K562 (cell line): Measurements from ENCODE around the gene TMEM187. TPM values are rescaled to one million over a fixed set of nuclear protein-coding genes. Genes with fewer than 3 reads are reported as not detected.

Source experiments
- ATAC-seq: fragments of 200-7000 bp; cut with Tn5 transposase; 3 replicates; pipeline ENCODE4 v1.9.1; 2020; ENCODE audit warnings: moderate library complexity
- BruUV-seq: library from RNA; stranded (reverse); fragments of 400-500 nt; replicated peaks from 2 replicates; lab custom pipeline; 2021; lab: Mats Ljungman, UMichigan
- CTCF ChIA-PET: fragments of 300-600 bp; formaldehyde crosslinking; extraction: SDS; loops from one replicate; lab custom pipeline; 2021; ENCODE audit warnings: low intra/inter-chr PET ratio; lab: Yijun Ruan, JAX
- POLR2A ChIA-PET: fragments of 300-600, 350-650 bp; sonication (Branson Sonifier 250); formaldehyde crosslinking; extraction: SDS; loops from one replicate; lab custom pipeline; 2021; ENCODE audit warnings: antibody characterized with exemption, inconsistent platforms; lab: Yijun Ruan, JAX
- DNase-seq, 4 experiments: peaks; one replicate each; pipeline versions ENCODE4 v3.0.0 to v3.0.0-alpha.2; 2011 to 2018; ENCODE audit warnings: low spot score in 3 of 4, mixed read lengths in 3 of 4; ENCODE audit errors: extremely low read depth in 1 of 4
- FAIRE-seq: peaks from 2 replicates; lab custom pipeline; 2011; peaks lifted over from hg19 to GRCh38; lab: Jason Lieb, UNC
- H2AFZ ChIP-seq: 2 replicates; pipeline ENCODE4 v1.6.0; 2011; ENCODE audit warnings: low read depth, low read length, control low read depth, inconsistent platforms
- H3K27ac ChIP-seq: fragments of 200-600 bp; 3 replicates; pipeline ENCODE4 v1.8.0; 2011; ENCODE audit warnings: low read depth, mild to moderate bottlenecking, control low read depth, inconsistent platforms, low read length, moderate library complexity, mixed read lengths; ENCODE audit errors: extremely low read depth
- H3K27me3 ChIP-seq, 2 experiments: fragments of 300-600 bp in 1 of 2; 2 replicates in 1 of 2; 3 replicates in 1 of 2; pipeline versions ENCODE4 v1.6.0 to v1.8.0; 2011; ENCODE audit warnings: inconsistent platforms in 2 of 2, low read length in 2 of 2, mild to moderate bottlenecking in 1 of 2, mixed read lengths in 1 of 2, moderate library complexity in 1 of 2; ENCODE audit not compliant: control insufficient read depth in 2 of 2, insufficient read depth in 2 of 2
- H3K36me3 ChIP-seq: fragments of 300-600 bp; 3 replicates; pipeline ENCODE4 v1.8.0; 2011; ENCODE audit warnings: mild to moderate bottlenecking, low read length, inconsistent platforms; ENCODE audit not compliant: control insufficient read depth, insufficient read depth
- H3K4me1 ChIP-seq, 2 experiments: fragments of 200-600 bp in 1 of 2; replicated peaks in 1 of 2; 2 replicates in 1 of 2; 3 replicates in 1 of 2; pipeline versions ENCODE4 v1.5.1 to v1.8.0; 2011; ENCODE audit warnings: inconsistent platforms in 2 of 2, low read length in 2 of 2, mild to moderate bottlenecking in 1 of 2, mixed read lengths in 1 of 2, moderate library complexity in 1 of 2; ENCODE audit not compliant: control insufficient read depth in 2 of 2, insufficient read depth in 2 of 2
- H3K4me2 ChIP-seq: 2 replicates; pipeline ENCODE4 v1.6.1; 2011; ENCODE audit warnings: low read length, control low read depth, inconsistent platforms, mixed read lengths; ENCODE audit not compliant: insufficient read depth
- H3K4me3 ChIP-seq: fragments of 200-600 bp; sonication (generic), shearing (Covaris generic); 2 replicates; pipeline ENCODE4 v1.5.1; 2016; ENCODE audit warnings: control low read depth, inconsistent platforms
- H3K79me2 ChIP-seq: fragments of 200-600 bp; 3 replicates; pipeline ENCODE4 v1.8.0; 2011; ENCODE audit warnings: low read length, inconsistent platforms; ENCODE audit not compliant: control insufficient read depth, insufficient read depth
- H3K9ac ChIP-seq, 2 experiments: 2 replicates each; pipeline versions ENCODE4 v1.6.0 to v1.6.1; 2011; ENCODE audit warnings: low read depth in 2 of 2, low read length in 2 of 2, control low read depth in 1 of 2, inconsistent platforms in 1 of 2, mild to moderate bottlenecking in 1 of 2, mixed read lengths in 1 of 2; ENCODE audit not compliant: insufficient read depth in 1 of 2
- H3K9me1 ChIP-seq: one replicate; pipeline ENCODE4 v1.6.0; 2011; ENCODE audit warnings: inconsistent platforms, mild to moderate bottlenecking, low read length, moderate library complexity; ENCODE audit not compliant: control insufficient read depth, insufficient read depth
- H3K9me3 ChIP-seq: replicated peaks from 2 replicates; pipeline ENCODE4 v1.5.1; 2011; ENCODE audit warnings: low read depth, low read length, inconsistent platforms; ENCODE audit not compliant: control insufficient read depth, insufficient read depth
- H4K20me1 ChIP-seq: replicated peaks from 2 replicates; pipeline ENCODE4 v1.6.1; 2011; ENCODE audit warnings: low read length, inconsistent platforms, mixed read lengths; ENCODE audit not compliant: control insufficient read depth, insufficient read depth
- MITF ChIP-seq: IDR thresholded peaks from 2 replicates; pipeline ENCODE4 v1.6.1; 2014; ENCODE audit warnings: antibody characterized with exemption
- NONO ChIP-seq, 2 experiments: fragments of 200-400 bp in 1 of 2; fragments of 450-650 bp in 1 of 2; formaldehyde crosslinking in 1 of 2; IDR thresholded peaks; 2 replicates each; pipeline ENCODE4 v1.6.1; 2017; ENCODE audit warnings: low read depth in 2 of 2, mild to moderate bottlenecking in 2 of 2, moderate library complexity in 2 of 2, low read length in 1 of 2
- POLR2G ChIP-seq: fragments of 200-400 bp; formaldehyde crosslinking; IDR thresholded peaks from 2 replicates; pipeline ENCODE4 v1.6.1; 2017; ENCODE audit warnings: low read depth, mild to moderate bottlenecking, antibody characterized with exemption, low read length, moderate library complexity
- RBFOX2 ChIP-seq: fragments of 200-400 bp; formaldehyde crosslinking; IDR thresholded peaks from 2 replicates; pipeline ENCODE4 v1.6.1; 2017; ENCODE audit warnings: low read depth, mild to moderate bottlenecking, low read length, moderate library complexity
- WGBS: fragments of 100-300 bp; shearing (Covaris generic); methylation state at CpG from one replicate; pipeline ENCODE4 v1.1.6; 2016; ENCODE audit warnings: low coverage, mixed read lengths; ENCODE audit not compliant: insufficient coverage; ENCODE audit errors: missing lambda C conversion rate; 5-methylcytosine and 5-hydroxymethylcytosine counted together
- in situ Hi-C: fragments of 300-500 bp; cut with MboI; formaldehyde crosslinking; loops from 4 replicates; pipeline ENCODE4 v1.15.0; 2018; ENCODE audit warnings: inconsistent platforms, mixed read lengths
- intact Hi-C: fragments of 100-400 bp; cut with micrococcal nuclease; formaldehyde crosslinking; loops from 2 replicates; pipeline ENCODE4 v1.14.2; 2022
- polyA plus RNA-seq, 8 experiments: library from polyadenylated mRNA; depleted of rRNA in 4 of 8; stranded (reverse) in 5 of 8; unstranded in 3 of 8; fragments of >200 nt; fragmentation: Nextera tagmentation in 2 of 8; fragmentation: Illumina TruSeq in 1 of 8; extraction: Ambion mirVana in 2 of 8; extraction: Trizol in 1 of 8; gene quantifications; 2 replicates each; pipeline versions ENCODE4 v1.2.1 to v1.2.3, GENCODE V29; 2011 to 2014; ENCODE audit warnings: inconsistent platforms in 1 of 8, missing spikeins in 1 of 8
- total RNA-seq, 7 experiments: library from RNA; depleted of rRNA in 6 of 7; stranded (reverse); fragments of >200 nt in 6 of 7; fragmentation: Illumina TruSeq in 2 of 7; extraction: Trizol in 2 of 7; gene quantifications; 2 replicates each; pipeline versions ENCODE4 v1.2.1 to v1.2.3, GENCODE V29; 2011 to 2021; ENCODE audit warnings: low replicate concordance in 1 of 7

Gene TMEM187
- total and polyA plus RNA-seq, 9 of the 15 experiments (the other 6 are each of a cell fraction or from before 2014, with no cell fraction given) = 0.13 to 6.4 (median 1.6) TPM

DNA sequence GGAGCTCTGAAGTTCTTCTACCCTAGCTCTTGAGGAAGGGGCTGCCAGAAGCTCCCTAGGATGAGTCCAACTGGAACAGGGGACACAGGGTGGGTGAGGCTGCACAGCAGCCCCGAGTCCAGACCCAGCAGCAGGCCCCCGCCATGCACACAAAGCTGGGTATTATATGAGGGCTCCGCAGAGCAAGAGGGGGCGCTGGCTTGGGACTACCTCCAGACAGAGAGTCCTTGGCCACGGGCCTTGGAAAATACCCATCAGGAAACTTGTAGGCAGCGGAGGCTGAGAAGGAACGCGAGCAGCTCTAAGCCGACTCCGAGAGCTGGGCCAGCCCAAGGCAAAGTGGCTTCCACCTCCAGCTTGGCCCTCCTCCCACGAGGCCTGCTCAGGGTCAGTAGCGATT lies 9.0 kb upstream of the TMEM187 start:
- no TSS peak for BruUV-seq
- Histone ChIP-seq H3K4me1 (peaks cover 24 to 35% of the 10 kb centered on the region in 2 experiments), H3K9me1 (peaks cover 5% of the 10 kb centered on the region), H3K9me3 (no peaks in the 10 kb centered on the region), H4K20me1 (peaks cover 40% of the 10 kb centered on the region), H3K36me3 (peaks cover 97% of the 10 kb centered on the region; the same call in 2 of the 3 replicates), H3K4me3 (no peak overlapping the region), H3K4me2 (no peak overlapping the region), H3K79me2 (peaks cover 63% of the 10 kb centered on the region), H3K27me3 (no peaks in the 10 kb centered on the region), H3K9ac (no peak overlapping the region; a peak in 1 of 4 replicates), H3K27ac (no peak overlapping the region), H2AFZ (no peak overlapping the region)
- FAIRE-seq = no peak
- intact Hi-C loops (no loop called here), in situ Hi-C loops (no loop called here)
- no peak for TF ChIP-seq MITF
- peak; percentile 24; the same call in 1 of the 2 replicates for TF ChIP-seq RBFOX2
- peak; percentile 14; the same call in 1 of the 2 replicates for TF ChIP-seq POLR2G
- DNase-seq = no peak
- ATAC-seq = no peak
- ChIA-PET CTCF (no interaction called here), POLR2A (interaction anchor here (0.7 to 1.3 kb wide), 2 partner anchors 14 to 88 kb away, joined by 3 read pairs; no protein-coding TSS in a partner anchor)
- 96% methylated on average over 9 of the region's 12 CpGs for WGBS

DNA sequence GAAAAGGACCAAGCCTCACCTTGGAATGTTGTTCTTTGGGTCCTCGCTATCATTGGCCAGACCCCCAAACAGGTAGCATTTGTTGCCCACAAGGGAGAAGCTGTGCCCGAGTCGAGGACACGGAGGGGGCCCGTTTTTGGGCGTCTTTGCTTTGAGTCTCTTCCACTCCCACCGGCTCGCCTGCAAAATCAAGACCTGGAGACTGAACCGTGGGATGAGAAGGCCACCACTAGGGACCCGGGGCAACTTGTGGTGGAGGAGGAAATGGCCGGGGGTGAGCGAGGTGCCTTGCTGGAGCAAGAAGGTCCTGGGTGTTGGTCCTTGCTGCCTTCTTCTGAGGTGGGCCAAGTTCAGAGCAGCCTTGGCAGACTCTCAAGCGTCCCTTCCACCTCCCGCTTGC lies 8.4 kb upstream of the TMEM187 start:
- POLR2A ChIA-PET = interaction anchor here (0.7 to 1.3 kb wide), 3 partner anchors 8 to 87 kb away, joined by 3 read pairs; no protein-coding TSS in a partner anchor
- TF ChIP-seq POLR2G (0 out of 2 replicates have a peak, but pooled peaks have one; percentile 36), RBFOX2 (peak; percentile 52), NONO (IDR thresholded peaks at IDR 0.05; ENCODE audit: low read depth in 2 of 2, low read length in 1 of 2) (no peak)

More for the DNA sequence above, 8.4 kb upstream of the TMEM187 start:
- FAIRE-seq (no peak), DNase-seq (no peak), ATAC-seq (no peak)
- H4K20me1 ChIP-seq = peaks cover 45% of the 10 kb centered on the region
- H3K4me1 ChIP-seq = peaks cover 27 to 41% of the 10 kb centered on the region in 2 experiments
- H3K9me1 ChIP-seq = peaks cover 5% of the 10 kb centered on the region
- no peak overlapping the region for H2AFZ ChIP-seq
- no TSS peak for BruUV-seq
- H3K4me2 ChIP-seq = no peak overlapping the region
- in situ Hi-C loops = no loop called here
- peaks cover 97% of the 10 kb centered on the region; the same call in 2 of the 3 replicates for H3K36me3 ChIP-seq
- intact Hi-C loops = no loop called here
- no peaks in the 10 kb centered on the region for H3K9me3 ChIP-seq
- H3K27ac ChIP-seq = no peak overlapping the region
- H3K9ac ChIP-seq = no peak overlapping the region; a peak in 1 of 4 replicates
- WGBS = 93% methylated on average over 10 of the region's 14 CpGs
- H3K4me3 ChIP-seq = no peak overlapping the region
- CTCF ChIA-PET = no interaction called here
- no peaks in the 10 kb centered on the region for H3K27me3 ChIP-seq
- H3K79me2 ChIP-seq = peaks cover 69% of the 10 kb centered on the region
